ENCODE data around the gene MTREX. TPM values are rescaled to one million over a fixed set of nuclear protein-coding genes. Genes with fewer than 3 reads are reported as not detected.

The MTREX gene
- total and polyA plus RNA-seq, 10 of the 15 experiments (the other 5 are each of a cell fraction or from before 2014, with no cell fraction given), result 20.1 to 102 (median 49.0) TPM

DNA sequence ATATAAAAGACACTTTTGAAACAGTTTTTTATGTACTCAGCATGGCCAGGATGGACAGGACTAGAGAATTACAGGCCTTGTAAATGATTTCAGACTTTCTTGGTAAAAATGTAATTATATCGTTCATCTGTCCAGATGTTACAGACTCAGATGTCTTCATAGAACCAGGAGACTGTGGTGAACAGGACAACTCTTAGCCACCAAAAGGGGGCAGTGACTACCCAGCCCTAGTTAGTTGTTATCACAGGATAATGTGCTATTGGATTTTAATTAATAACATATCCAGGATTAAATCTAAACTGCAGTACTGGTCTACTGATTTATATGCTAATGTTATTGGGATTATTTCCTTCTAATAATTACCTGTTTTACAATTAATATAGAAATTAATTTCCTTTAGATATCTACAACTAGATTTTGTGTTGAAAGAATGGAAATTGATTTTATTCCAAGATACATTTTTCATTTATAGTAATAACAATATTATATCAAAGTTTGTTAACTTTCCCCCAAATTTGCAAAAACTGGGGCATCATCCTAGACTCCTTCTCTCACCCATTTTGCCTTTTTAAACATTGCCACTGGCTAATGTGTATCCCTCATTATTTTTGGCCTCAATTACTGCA, 99.4 kb downstream of the MTREX start:
- Histone ChIP-seq H4K20me1 (ENCODE audit: control insufficient read depth, insufficient read depth) (no peaks in the 10 kb centered on the region), H3K9ac (ENCODE audit: control insufficient read depth, insufficient read depth, low read length) (no peak overlapping the region), H2AFZ (ENCODE audit: control insufficient read depth, low read depth, low read length) (no peak overlapping the region), H3K4me3 (no peak overlapping the region), H3K4me1 (ENCODE audit: control insufficient read depth, insufficient read depth, low read length) (no peaks in the 10 kb centered on the region; the same call in 1 of the 2 replicates), H3K27ac (ENCODE audit: control insufficient read depth, insufficient read depth) (no peak overlapping the region), H3K9me3 (replicated peaks; ENCODE audit: control insufficient read depth, insufficient read depth, low read length) (no peaks in the 10 kb centered on the region; the same call in 2 of the 3 replicates), H3K27me3 (replicated peaks in 1 of 2; ENCODE audit: control insufficient read depth in 2 of 2, insufficient read depth in 2 of 2, low read length in 1 of 2) (no peaks in the 10 kb centered on the region), H3K36me3 (ENCODE audit: control insufficient read depth in 2 of 2, insufficient read depth in 2 of 2, low read length in 1 of 2) (peaks cover 4 to 10% of the 10 kb centered on the region in 2 experiments), H3K79me2 (ENCODE audit: control insufficient read depth, insufficient read depth, low read length) (no peaks in the 10 kb centered on the region), H3K4me2 (ENCODE audit: control insufficient read depth, insufficient read depth) (no peak overlapping the region)
- ChIA-PET RAD21 (ENCODE audit: unreplicated experiment) (no interaction called here), SMC1A (ENCODE audit: uncharacterized antibody, unreplicated experiment) (interaction anchor here (2.3 kb wide), 1 partner anchor 285 kb away, joined by 10 read pairs; no protein-coding TSS in a partner anchor), POLR2A (no interaction called here), CTCF (interaction anchor here (0.6 to 2.1 kb wide), 2 partner anchors 268 to 286 kb away, joined by 3 to 7 read pairs; no protein-coding TSS in a partner anchor)
- FAIRE-seq, result no peak
- peak; percentile 67 for ATAC-seq
- intact Hi-C loops (cut with micrococcal nuclease; ENCODE audit: unreplicated experiment) (loop anchor here (2.0 kb wide), 1 partner anchor 284 kb away; no protein-coding TSS in a partner anchor), in situ Hi-C loops (cut with MboI) (no loop called here)
- BruUV-seq (replicated peaks), result no TSS peak
- TF ChIP-seq NR2C1 (IDR thresholded peaks at IDR 0.05), result no peak
- TF ChIP-seq SIN3A (IDR thresholded peaks at IDR 0.05; ENCODE audit: low read depth, low read length), result no peak
- no peak for TF ChIP-seq FOXM1 (IDR thresholded peaks at IDR 0.05; ENCODE audit: low read depth, low read length)
- TF ChIP-seq, protein P1, sequence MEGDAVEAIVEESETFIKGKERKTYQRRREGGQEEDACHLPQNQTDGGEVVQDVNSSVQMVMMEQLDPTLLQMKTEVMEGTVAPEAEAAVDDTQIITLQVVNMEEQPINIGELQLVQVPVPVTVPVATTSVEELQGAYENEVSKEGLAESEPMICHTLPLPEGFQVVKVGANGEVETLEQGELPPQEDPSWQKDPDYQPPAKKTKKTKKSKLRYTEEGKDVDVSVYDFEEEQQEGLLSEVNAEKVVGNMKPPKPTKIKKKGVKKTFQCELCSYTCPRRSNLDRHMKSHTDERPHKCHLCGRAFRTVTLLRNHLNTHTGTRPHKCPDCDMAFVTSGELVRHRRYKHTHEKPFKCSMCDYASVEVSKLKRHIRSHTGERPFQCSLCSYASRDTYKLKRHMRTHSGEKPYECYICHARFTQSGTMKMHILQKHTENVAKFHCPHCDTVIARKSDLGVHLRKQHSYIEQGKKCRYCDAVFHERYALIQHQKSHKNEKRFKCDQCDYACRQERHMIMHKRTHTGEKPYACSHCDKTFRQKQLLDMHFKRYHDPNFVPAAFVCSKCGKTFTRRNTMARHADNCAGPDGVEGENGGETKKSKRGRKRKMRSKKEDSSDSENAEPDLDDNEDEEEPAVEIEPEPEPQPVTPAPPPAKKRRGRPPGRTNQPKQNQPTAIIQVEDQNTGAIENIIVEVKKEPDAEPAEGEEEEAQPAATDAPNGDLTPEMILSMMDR (IDR thresholded peaks at IDR 0.05 in 2 of 3, conservative IDR thresholded peaks at IDR 0.05 in 1 of 3; ENCODE audit: control insufficient read depth in 2 of 3, extremely low read depth in 1 of 3, insufficient read depth in 1 of 3, low read depth in 3 of 3, low read length in 3 of 3), result peak; percentile 44 to 46 (median 46); a peak in 3 of 6 replicates
- peak; percentile 44; the same call in 1 of the 2 replicates for TF ChIP-seq SMC3 (IDR thresholded peaks at IDR 0.05; ENCODE audit: borderline replicate concordance, low read length)
- TF ChIP-seq RAD21 (IDR thresholded peaks at IDR 0.05; ENCODE audit: insufficient read depth, low read depth, low read length), result peak; percentile 63
- TF ChIP-seq MAX (IDR thresholded peaks at IDR 0.05; ENCODE audit: low read depth, low read length), result no peak
- WGBS (ENCODE audit: insufficient coverage, insufficient replicate concordance, low lambda C conversion rate, missing lambda C conversion rate), result 33% methylated on average over 1 of the region's 1 CpG
- DNase-seq (ENCODE audit: low read depth, low spot score), result no peak
